Ammon's horn (tissue), 1 donor: ENCODE results near the gene ORMDL2.
"Not testable (repeated sequence)": the region's sequence is repeated elsewhere in the genome, so short reads cannot be mapped to it uniquely, and the experiment has no call there.

Experiments
- DNase-seq: peaks from one replicate; pipeline ENCODE4 v3.0.0-alpha.2; 2016; ENCODE audit warnings: low spot score

Gene ORMDL2

GRCh38 chr12:55852740-55853139, 34.9 kb downstream of the ORMDL2 start:
- no peak for DNase-seq

- no peak for DNase-seq
These were observed 43.6 kb downstream of the ORMDL2 start for GRCh38 chr12:55861396-55861795.

DNA sequence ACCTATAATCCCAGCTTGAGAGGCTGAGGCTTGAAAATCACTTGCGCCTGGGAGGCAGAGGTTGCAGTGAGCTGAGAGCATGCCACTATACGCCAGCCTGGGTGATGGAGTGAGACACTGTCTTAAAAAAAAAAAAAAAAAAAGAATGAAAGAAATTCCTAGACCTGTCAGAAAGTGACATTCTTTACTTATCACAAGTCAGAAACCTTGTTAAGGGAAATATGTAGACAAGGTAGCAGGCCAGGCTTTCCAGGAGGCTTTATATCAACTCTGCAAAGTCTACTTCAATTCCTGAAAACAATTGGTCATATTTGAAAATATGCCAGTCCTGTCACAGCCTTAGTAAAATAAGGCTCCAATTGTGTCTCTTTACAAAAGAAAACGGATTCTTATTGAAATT, 44.0 kb downstream of the ORMDL2 start:
- no peak for DNase-seq

GRCh38 chr12:55862286-55862685, 44.4 kb downstream of the ORMDL2 start:
- no peak for DNase-seq

DNA sequence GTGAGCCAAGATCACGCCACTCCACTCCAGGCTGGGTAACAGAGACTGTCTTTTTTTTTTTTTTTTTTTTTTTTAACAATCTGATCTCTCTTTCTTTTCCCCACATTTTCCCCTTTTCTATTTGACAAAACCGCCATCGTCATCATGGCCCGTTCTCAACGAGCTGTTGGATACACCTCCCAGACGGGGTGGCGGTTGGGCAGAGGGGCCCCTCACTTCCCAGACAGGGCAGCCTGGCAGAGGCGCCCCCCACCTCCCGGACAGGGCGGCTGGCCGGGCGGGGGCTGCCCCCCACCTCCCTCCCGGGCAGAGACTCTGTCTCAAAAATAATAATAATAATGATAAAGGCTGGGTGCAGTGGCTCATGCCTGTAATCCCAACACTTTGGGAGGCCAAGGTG, 45.1 kb downstream of the ORMDL2 start:
- not testable (repeated sequence) for DNase-seq

GRCh38 chr12:55865327-55865726, 47.5 kb downstream of the ORMDL2 start:
- no peak for DNase-seq

GRCh38 chr12:55866454-55867004, 48.7 kb downstream of the ORMDL2 start:
- DNase-seq: not testable (repeated sequence)
